ENCODE results near the gene FRMPD3. TPM values are rescaled to one million over a fixed set of nuclear protein-coding genes. Genes with fewer than 3 reads are reported as not detected.
"Not testable (repeated sequence)": the region's sequence is repeated elsewhere in the genome, so short reads cannot be mapped to it uniquely, and the experiment has no call there.

The FRMPD3 gene
- total and polyA plus RNA-seq, 2 donors from 2014 or later = 0.25 TPM; not detected in 1

GRCh38 chrX:107470198-107470597 lies 20.7 kb downstream of the FRMPD3 start:
- Histone ChIP-seq H3K9me3 (ENCODE audit: control insufficient read depth in 2 of 3, insufficient read depth in 1 of 3, low read length in 3 of 3) (no peaks in the 10 kb centered on the region), H3K27me3 (ENCODE audit: control insufficient read depth, insufficient read depth, low read length) (no peaks in the 10 kb centered on the region), H3K36me3 (ENCODE audit: control insufficient read depth in 2 of 3, insufficient read depth in 3 of 3, low read length in 3 of 3) (no peaks in the 10 kb centered on the region), H3K4me3 (ENCODE audit: low read length in 3 of 3) (no peak overlapping the region), H3K27ac (ENCODE audit: low read depth in 2 of 2, low read length in 2 of 2) (no peak overlapping the region), H3K9ac (ENCODE audit: low read length in 3 of 3) (no peak overlapping the region), H3K4me1 (ENCODE audit: control insufficient read depth in 2 of 3, insufficient read depth in 2 of 3, low read depth in 1 of 3, low read length in 3 of 3) (no peaks in the 10 kb centered on the region)
- intact Hi-C loops (cut with DNase I) = no loop called here
- no peak for TF ChIP-seq CTCF (IDR thresholded peaks at IDR 0.05; ENCODE audit: borderline replicate concordance, extremely low read depth, insufficient read depth)
- no peak for FAIRE-seq
- no peak for DNase-seq

- FAIRE-seq (no peak), DNase-seq (no peak)
- TF ChIP-seq CTCF (IDR thresholded peaks at IDR 0.05; ENCODE audit: borderline replicate concordance, extremely low read depth, insufficient read depth) = no peak
- no peaks in the 10 kb centered on the region for H3K27me3 ChIP-seq (ENCODE audit: control insufficient read depth, insufficient read depth, low read length)
- no peak overlapping the region for H3K9ac ChIP-seq (ENCODE audit: low read length in 3 of 3)
- no peaks in the 10 kb centered on the region for H3K9me3 ChIP-seq (ENCODE audit: control insufficient read depth in 2 of 3, insufficient read depth in 1 of 3, low read length in 3 of 3)
- intact Hi-C loops (cut with DNase I) = no loop called here
- H3K4me1 ChIP-seq (ENCODE audit: control insufficient read depth in 2 of 3, insufficient read depth in 2 of 3, low read depth in 1 of 3, low read length in 3 of 3) = no peaks in the 10 kb centered on the region
- no peak overlapping the region for H3K27ac ChIP-seq (ENCODE audit: low read depth in 2 of 2, low read length in 2 of 2)
- no peak overlapping the region for H3K4me3 ChIP-seq (ENCODE audit: low read length in 3 of 3)
- H3K36me3 ChIP-seq (ENCODE audit: control insufficient read depth in 2 of 3, insufficient read depth in 3 of 3, low read length in 3 of 3) = no peaks in the 10 kb centered on the region
These were observed 21.5 kb downstream of the FRMPD3 start for GRCh38 chrX:107470971-107471370.

GRCh38 chrX:107471420-107471819 lies 22.0 kb downstream of the FRMPD3 start:
- H3K27me3 ChIP-seq (ENCODE audit: control insufficient read depth, insufficient read depth, low read length); H3K27ac ChIP-seq (ENCODE audit: low read depth in 2 of 2, low read length in 2 of 2); DNase-seq; FAIRE-seq; intact Hi-C loops (cut with DNase I); H3K4me3 ChIP-seq (ENCODE audit: low read length in 3 of 3); H3K36me3 ChIP-seq (ENCODE audit: control insufficient read depth in 2 of 3, insufficient read depth in 3 of 3, low read length in 3 of 3); H3K9ac ChIP-seq (ENCODE audit: low read length in 3 of 3); H3K9me3 ChIP-seq (ENCODE audit: control insufficient read depth in 2 of 3, insufficient read depth in 1 of 3, low read length in 3 of 3); H3K4me1 ChIP-seq (ENCODE audit: control insufficient read depth in 2 of 3, insufficient read depth in 2 of 3, low read depth in 1 of 3, low read length in 3 of 3): not testable (repeated sequence)

- intact Hi-C loops (cut with DNase I) = no loop called here
- TF ChIP-seq CTCF (IDR thresholded peaks at IDR 0.05; ENCODE audit: borderline replicate concordance, extremely low read depth, insufficient read depth) = no peak
- H3K27ac ChIP-seq (ENCODE audit: low read depth in 2 of 2, low read length in 2 of 2) = no peak overlapping the region
- no peak overlapping the region for H3K9ac ChIP-seq (ENCODE audit: low read length in 3 of 3)
- H3K36me3 ChIP-seq (ENCODE audit: control insufficient read depth in 2 of 3, insufficient read depth in 3 of 3, low read length in 3 of 3) = no peaks in the 10 kb centered on the region
- no peaks in the 10 kb centered on the region for H3K4me1 ChIP-seq (ENCODE audit: control insufficient read depth in 2 of 3, insufficient read depth in 2 of 3, low read depth in 1 of 3, low read length in 3 of 3)
- no peak overlapping the region for H3K4me3 ChIP-seq (ENCODE audit: low read length in 3 of 3)
- FAIRE-seq = no peak
- H3K27me3 ChIP-seq (ENCODE audit: control insufficient read depth, insufficient read depth, low read length) = no peaks in the 10 kb centered on the region
- peak in 2 of 5 donors; percentile 1 to 25 for DNase-seq
- H3K9me3 ChIP-seq (ENCODE audit: control insufficient read depth in 2 of 3, insufficient read depth in 1 of 3, low read length in 3 of 3) = no peaks in the 10 kb centered on the region
These were observed 28.0 kb downstream of the FRMPD3 start for GRCh38 chrX:107477406-107477805.
